Gastroesophageal sphincter (tissue), 4 donors: Measurements from ENCODE around the gene CARS2. TPM values are rescaled to one million over a fixed set of nuclear protein-coding genes. Genes with fewer than 3 reads are reported as not detected.

Source experiments
- ATAC-seq: fragments of 150-250 bp; one replicate; pipeline ENCODE4 v1.9.1; 2016; ENCODE audit warnings: mild to moderate bottlenecking, moderate library complexity
- H3K27ac ChIP-seq, 4 donors: fragments of 200-600 bp; sonication (generic) in 3 of 4; 1 replicate in 3 of 4; 2 replicates in 1 of 4; pipeline ENCODE4 v1.5.1; 2016 to 2019
- H3K27me3 ChIP-seq: fragments of 200-600 bp; sonication (generic); one replicate; pipeline ENCODE4 v1.5.1; 2019
- H3K36me3 ChIP-seq, 2 donors: fragments of 200-600 bp; sonication (generic); one replicate each; pipeline ENCODE4 v1.5.1; 2019; ENCODE audit warnings: control low read depth in 1 of 2
- H3K4me1 ChIP-seq, 3 donors: fragments of 200-600 bp; sonication (generic); 1 replicate in 2 of 3; 2 replicates in 1 of 3; pipeline ENCODE4 v1.5.1; 2016 to 2019; ENCODE audit warnings: control low read depth in 2 of 3
- H3K4me3 ChIP-seq, 2 donors: fragments of 200-600 bp; sonication (generic); one replicate each; pipeline ENCODE4 v1.5.1; 2019; ENCODE audit warnings: mild to moderate bottlenecking in 1 of 2, moderate library complexity in 1 of 2
- H3K9me3 ChIP-seq, 3 donors: fragments of 200-600 bp; sonication (generic); one replicate each; pipeline ENCODE4 v1.5.1; 2017 to 2019; ENCODE audit warnings: control low read depth in 2 of 3
- EP300 ChIP-seq: sonication (generic); formaldehyde crosslinking; IDR thresholded peaks from one replicate; pipeline ENCODE4 v1.6.1; 2017; ENCODE audit warnings: antibody characterized with exemption, mild to moderate bottlenecking
- POLR2A ChIP-seq, 2 donors: fragments of 450-650 bp; IDR thresholded peaks; one replicate each; pipeline ENCODE4 v1.6.1; 2017; ENCODE audit warnings: antibody characterized with exemption in 2 of 2, mild to moderate bottlenecking in 2 of 2, moderate library complexity in 1 of 2
- POLR2AphosphoS5 ChIP-seq: sonication (generic); formaldehyde crosslinking; IDR thresholded peaks from one replicate; pipeline ENCODE4 v1.6.1; 2017; ENCODE audit warnings: antibody characterized with exemption
- WGBS, 2 donors: methylation state at CpG; one replicate each; pipeline ENCODE4 v1.1.5; 2018; ENCODE audit warnings: low coverage in 1 of 2; 5-methylcytosine and 5-hydroxymethylcytosine counted together
- total RNA-seq, 4 donors: library from RNA; depleted of rRNA; stranded (reverse); fragments of >200 nt; gene quantifications; one replicate each; pipeline ENCODE4 v1.1.0, GENCODE V29; 2016
- TF ChIP-seq, protein P1 (sequence below), 4 experiments: fragments of 200-600 bp in 2 of 4; fragments of 450-650 bp in 2 of 4; sonication (generic) in 1 of 4; IDR thresholded peaks; one replicate each; pipeline ENCODE4 v1.5.1; 2017 to 2019; ENCODE audit warnings: antibody characterized with exemption in 4 of 4, mild to moderate bottlenecking in 2 of 4, moderate library complexity in 2 of 4

CARS2 gene
- total RNA-seq, 4 donors from 2014 or later: 36.6 to 69.1 (median 53.8) TPM

DNA sequence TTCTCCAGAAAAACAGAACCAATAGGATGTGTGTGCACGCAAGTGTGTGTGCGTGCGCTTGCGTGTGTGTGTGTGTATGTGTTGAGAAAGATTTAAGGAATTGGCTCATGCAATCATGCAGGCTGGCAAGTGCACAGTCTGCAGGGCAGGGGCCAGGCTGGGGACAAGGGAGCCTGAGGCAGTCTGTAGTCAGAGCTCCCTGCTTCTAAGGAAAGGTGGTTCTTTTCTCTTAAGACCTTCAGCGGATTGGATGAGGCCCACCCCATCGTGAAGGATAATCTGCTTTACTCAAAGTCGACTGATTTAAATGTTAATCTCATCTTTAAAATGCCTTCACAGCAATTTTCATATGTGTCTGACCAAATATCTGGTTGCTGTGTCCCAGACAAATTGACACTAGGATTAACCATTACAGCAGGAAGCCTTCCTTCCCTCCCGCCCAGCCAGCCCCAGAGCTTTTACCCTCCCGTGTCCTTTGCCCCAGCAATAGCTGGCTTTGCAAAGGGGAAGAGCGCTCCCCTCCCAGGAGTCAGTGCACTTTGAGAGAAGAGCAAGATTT is 105.6 kb downstream of the CARS2 start:
- Histone ChIP-seq H3K9me3 (no peaks in the 10 kb centered on the region), H3K27ac (no peak overlapping the region), H3K4me1 (peaks cover 0 to 6% (median 0%) of the 10 kb centered on the region in 3 donors), H3K27me3 (no peaks in the 10 kb centered on the region), H3K4me3 (no peak overlapping the region), H3K36me3 (no peaks in the 10 kb centered on the region)
- ATAC-seq: no peak
- TF ChIP-seq, protein P1, sequence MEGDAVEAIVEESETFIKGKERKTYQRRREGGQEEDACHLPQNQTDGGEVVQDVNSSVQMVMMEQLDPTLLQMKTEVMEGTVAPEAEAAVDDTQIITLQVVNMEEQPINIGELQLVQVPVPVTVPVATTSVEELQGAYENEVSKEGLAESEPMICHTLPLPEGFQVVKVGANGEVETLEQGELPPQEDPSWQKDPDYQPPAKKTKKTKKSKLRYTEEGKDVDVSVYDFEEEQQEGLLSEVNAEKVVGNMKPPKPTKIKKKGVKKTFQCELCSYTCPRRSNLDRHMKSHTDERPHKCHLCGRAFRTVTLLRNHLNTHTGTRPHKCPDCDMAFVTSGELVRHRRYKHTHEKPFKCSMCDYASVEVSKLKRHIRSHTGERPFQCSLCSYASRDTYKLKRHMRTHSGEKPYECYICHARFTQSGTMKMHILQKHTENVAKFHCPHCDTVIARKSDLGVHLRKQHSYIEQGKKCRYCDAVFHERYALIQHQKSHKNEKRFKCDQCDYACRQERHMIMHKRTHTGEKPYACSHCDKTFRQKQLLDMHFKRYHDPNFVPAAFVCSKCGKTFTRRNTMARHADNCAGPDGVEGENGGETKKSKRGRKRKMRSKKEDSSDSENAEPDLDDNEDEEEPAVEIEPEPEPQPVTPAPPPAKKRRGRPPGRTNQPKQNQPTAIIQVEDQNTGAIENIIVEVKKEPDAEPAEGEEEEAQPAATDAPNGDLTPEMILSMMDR (IDR thresholded peaks at IDR 0.05): no peak
- no peak for TF ChIP-seq EP300
- TF ChIP-seq POLR2AphosphoS5: no peak
- no peak for TF ChIP-seq POLR2A (IDR thresholded peaks at IDR 0.05)
- WGBS, 2 donors: 59 to 80% methylated on average over 3 to 10 of the region's 10 CpGs

DNA sequence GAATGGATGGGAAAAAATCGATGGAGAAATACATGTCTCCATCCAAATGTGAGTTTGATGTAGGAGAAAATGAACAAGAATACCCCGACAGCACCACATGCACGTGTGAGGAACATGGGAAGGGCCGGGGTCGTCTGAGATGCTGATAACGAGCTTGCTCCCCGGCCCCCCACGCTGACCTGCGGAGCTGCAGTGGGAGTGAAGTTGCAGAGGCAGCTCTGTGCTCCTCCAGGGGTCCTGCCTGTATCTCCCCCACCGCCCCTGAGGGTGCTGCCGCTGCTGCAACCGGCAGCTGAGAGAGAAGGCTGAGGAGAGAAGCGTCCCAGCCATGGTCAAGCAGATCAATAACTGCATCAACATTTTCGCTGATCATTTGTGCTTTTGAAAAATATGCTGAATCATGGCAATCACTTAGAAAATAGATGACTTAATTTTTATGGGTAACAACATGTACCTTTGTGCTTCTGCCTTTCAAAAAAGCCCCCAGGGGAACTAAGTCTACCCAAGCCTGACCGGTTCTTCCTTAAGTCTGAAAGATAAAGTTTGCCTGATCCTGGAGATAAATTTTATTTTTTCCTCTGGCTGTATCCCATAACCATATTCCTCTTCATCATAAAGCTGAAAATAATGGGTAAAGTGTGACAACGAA is 108.8 kb downstream of the CARS2 start:
- no peaks in the 10 kb centered on the region for H3K9me3 ChIP-seq
- no peaks in the 10 kb centered on the region for H3K36me3 ChIP-seq
- TF ChIP-seq, protein P1 (IDR thresholded peaks at IDR 0.05): no peak
- no peak for TF ChIP-seq EP300
- TF ChIP-seq POLR2A (IDR thresholded peaks at IDR 0.05): no peak
- no peak for TF ChIP-seq POLR2AphosphoS5
- no peak for ATAC-seq
- WGBS, 2 donors: 59 to 63% methylated on average over 4 to 12 of the region's 16 CpGs
- H3K4me1 ChIP-seq: peaks cover 0 to 10% (median 0%) of the 10 kb centered on the region in 3 donors
- H3K27me3 ChIP-seq: no peaks in the 10 kb centered on the region
- H3K4me3 ChIP-seq: no peak overlapping the region
- no peak overlapping the region for H3K27ac ChIP-seq

DNA sequence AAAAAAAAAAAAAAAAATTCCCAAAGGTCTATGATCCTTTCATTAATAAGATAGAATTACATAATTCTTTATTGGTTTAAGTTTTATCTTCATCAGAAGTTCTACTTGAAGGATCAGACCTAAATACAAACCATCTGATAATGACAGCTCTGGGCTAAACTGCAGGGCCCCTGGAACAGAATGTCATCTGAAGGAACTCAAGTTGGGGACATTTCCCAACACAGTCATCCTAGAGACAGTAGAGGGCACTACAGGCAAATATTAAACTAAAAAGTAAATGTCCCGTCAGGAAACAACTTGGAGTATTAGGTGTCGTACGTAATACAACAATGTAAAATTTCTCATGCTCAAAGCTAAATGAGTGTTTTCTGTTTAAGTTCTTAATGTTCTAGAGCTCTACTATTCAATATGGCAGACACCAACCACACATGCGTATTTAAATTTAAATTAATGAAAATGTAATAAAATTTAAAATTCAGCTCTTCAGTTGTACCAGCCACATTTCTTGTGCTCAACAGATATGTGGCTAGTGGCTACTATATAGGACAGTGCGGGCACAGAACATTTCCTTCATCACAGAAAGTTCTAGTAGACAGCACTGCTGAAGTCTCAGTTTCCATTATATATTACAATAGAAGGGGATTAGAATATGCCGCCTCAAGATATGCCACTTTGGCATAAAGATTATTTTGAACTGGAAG is 112.3 kb downstream of the CARS2 start:
- H3K4me1 ChIP-seq: peaks cover 0 to 4% (median 0%) of the 10 kb centered on the region in 3 donors
- TF ChIP-seq POLR2AphosphoS5: no peak
- TF ChIP-seq, protein P1 (IDR thresholded peaks at IDR 0.05): peak; percentile 32 to 74 (median 70)
- H3K36me3 ChIP-seq: no peaks in the 10 kb centered on the region
- H3K27ac ChIP-seq: no peak overlapping the region
- WGBS, 2 donors: 41 to 50% methylated on average over 5 to 6 of the region's 6 CpGs
- H3K9me3 ChIP-seq: no peaks in the 10 kb centered on the region
- no peak overlapping the region for H3K4me3 ChIP-seq
- no peaks in the 10 kb centered on the region for H3K27me3 ChIP-seq
- ATAC-seq: peak; percentile 87

DNA sequence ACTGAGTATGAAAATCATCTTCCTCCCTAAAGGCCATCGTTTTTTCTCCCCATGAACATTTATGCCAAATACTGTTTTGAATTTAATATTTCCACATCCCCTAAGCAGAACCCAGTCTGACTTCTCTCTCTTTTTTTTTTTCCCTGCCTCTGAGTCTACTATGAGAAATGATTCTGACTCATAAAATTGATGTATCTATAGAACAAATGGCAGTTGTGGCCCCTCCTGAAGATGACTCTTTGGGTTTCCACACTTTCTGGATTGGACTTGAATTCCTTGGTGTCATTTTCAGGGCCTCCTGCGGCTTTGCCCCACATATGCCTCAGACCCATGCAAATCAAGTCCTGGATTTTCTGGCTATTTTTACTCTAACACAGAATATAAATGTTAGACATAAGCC is 113.3 kb downstream of the CARS2 start:
- H3K4me1 ChIP-seq: peaks cover 0 to 4% (median 0%) of the 10 kb centered on the region in 3 donors
- 67 to 86% methylated on average over 1 to 2 of the region's 2 CpGs for WGBS, 2 donors
- no peaks in the 10 kb centered on the region for H3K9me3 ChIP-seq
- no peak for ATAC-seq
- TF ChIP-seq EP300 (no peak), POLR2AphosphoS5 (no peak), POLR2A (IDR thresholded peaks at IDR 0.05) (no peak)
- TF ChIP-seq, protein P1 (IDR thresholded peaks at IDR 0.05): no peak
- no peaks in the 10 kb centered on the region for H3K27me3 ChIP-seq
- no peaks in the 10 kb centered on the region for H3K36me3 ChIP-seq
- H3K4me3 ChIP-seq: no peak overlapping the region
- H3K27ac ChIP-seq: no peak overlapping the region

Other genes with a start within 250 kb of the CARS2 start
- gene RAB20, start 144.4 kb downstream of the CARS2 start, total RNA-seq: 10 to 100 TPM in 3 of 4 donors, 1 to 10 TPM in 1; 8.7 to 32.8 (median 18.4) TPM
- 10 to 100 TPM; 29.5 to 45.3 (median 36.0) TPM for gene NAXD, start 90.6 kb downstream of the CARS2 start, total RNA-seq
- gene ING1, start 7.6 kb upstream of the CARS2 start, total RNA-seq: 10 to 100 TPM; 16.2 to 29.0 (median 22.7) TPM
- gene ANKRD10, start 209.0 kb upstream of the CARS2 start, total RNA-seq: 100 to 1,000 TPM in 3 of 4 donors, 10 to 100 TPM in 1; 97.8 to 189 (median 114) TPM